Prostate gland (tissue), 2 donors: Measurements from ENCODE around the gene PXDC1.

Experiments
- CTCF ChIP-seq, 4 experiments: fragments of 200-600 bp in 2 of 4; fragments of 450-650 bp in 2 of 4; sonication (generic) in 2 of 4; IDR thresholded peaks; 1 replicate in 3 of 4; 2 replicates in 1 of 4; pipeline ENCODE4 v1.5.1; 2016 to 2019; ENCODE audit warnings: antibody characterized with exemption in 4 of 4, mild to moderate bottlenecking in 2 of 4, moderate library complexity in 2 of 4
- POLR2A ChIP-seq: fragments of 450-650 bp; IDR thresholded peaks from one replicate; pipeline ENCODE4 v1.6.1; 2016; ENCODE audit warnings: antibody characterized with exemption, mild to moderate bottlenecking
- POLR2AphosphoS5 ChIP-seq: sonication (generic); formaldehyde crosslinking; IDR thresholded peaks from one replicate; pipeline ENCODE4 v1.6.1; 2017; ENCODE audit warnings: antibody characterized with exemption

- TF ChIP-seq POLR2A (no peak), CTCF (IDR thresholded peaks at IDR 0.05) (no peak), POLR2AphosphoS5 (no peak)
These were observed 42.6 kb upstream of the PXDC1 start for GRCh38 chr6:3794092-3794491.
